ENCODE measurements around the gene MRGPRG.
"Not testable (repeated sequence)": the region's sequence is repeated elsewhere in the genome, so short reads cannot be mapped to it uniquely, and the experiment has no call there.

Gene MRGPRG

GRCh38 chr11:3170044-3170755, 48.4 kb downstream of the MRGPRG start:
- H3K27ac ChIP-seq, result no peak overlapping the region
- TF ChIP-seq ZFX (IDR thresholded peaks at IDR 0.05) (no peak), CTCF (conservative IDR thresholded peaks at IDR 0.05) (no peak)

DNA sequence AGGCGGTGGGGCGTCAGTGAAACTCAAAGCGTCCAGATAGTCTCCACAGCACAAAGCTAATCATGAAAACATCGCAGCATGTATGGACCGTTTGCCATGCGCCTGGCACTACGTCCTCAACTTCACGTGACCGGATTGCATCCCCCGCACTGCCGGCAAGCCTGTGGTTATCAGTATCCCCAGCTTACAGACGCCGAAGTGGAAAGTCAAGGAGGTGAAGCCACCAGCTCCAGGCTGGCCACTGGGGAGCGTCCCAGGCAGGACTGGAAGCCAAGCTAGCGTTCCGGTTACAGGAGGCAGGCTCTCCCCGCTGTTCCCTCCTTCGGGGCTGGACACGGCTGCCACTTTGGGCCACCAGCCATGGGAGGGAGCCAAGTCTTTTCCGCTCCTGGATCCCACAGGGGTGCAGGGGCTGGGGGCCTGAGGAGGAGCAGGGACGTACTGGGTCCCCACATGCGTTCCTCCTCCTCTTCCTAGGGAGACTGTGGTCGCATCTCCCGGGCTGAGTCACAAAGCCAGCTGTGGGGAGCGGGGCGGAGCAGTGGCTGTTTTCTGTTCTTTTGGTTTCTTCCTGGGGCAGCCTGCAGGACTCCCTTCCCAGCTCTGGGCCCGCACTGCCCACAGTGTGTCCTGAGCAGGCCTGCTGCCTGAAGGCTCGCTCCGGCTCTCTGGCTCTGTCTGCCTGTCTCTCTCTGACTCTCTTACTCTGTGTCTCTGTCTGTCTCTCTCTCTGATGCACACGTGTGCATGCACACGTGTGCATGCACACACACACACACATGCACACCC, 49.2 kb downstream of the MRGPRG start:
- TF ChIP-seq CTCF (conservative IDR thresholded peaks at IDR 0.05) (no peak), ZFX (IDR thresholded peaks at IDR 0.05) (no peak)
- H3K27ac ChIP-seq, result no peak overlapping the region

DNA sequence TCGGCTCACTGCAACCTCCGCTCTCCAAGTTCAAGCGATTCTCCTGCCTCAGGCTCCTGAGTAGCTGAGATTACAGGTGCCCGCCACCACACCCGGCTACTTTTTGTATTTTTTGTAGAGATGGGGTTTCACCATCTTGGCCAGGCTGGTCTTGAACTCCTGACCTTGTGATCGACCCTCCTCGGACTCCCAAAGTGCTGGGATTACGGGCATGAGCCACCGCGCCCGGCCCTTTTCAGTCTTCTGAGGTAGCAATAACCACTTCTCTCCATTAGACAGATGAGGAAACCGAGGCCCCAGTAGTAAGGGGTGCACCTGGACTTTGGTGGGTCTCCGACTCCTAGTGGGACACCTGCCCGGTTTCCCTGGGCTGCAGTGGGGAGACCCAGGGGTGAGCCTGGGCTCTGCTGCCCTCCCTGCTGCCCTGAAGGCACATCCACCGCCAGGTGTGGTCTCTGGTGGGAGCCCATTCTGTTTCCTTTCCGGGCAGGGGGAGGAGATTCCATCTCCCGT, 49.8 kb downstream of the MRGPRG start:
- H3K27ac ChIP-seq, result not testable (repeated sequence)

All from C4-2B (cell line).